Measurements from ENCODE around the gene BPIFA2. TPM values are rescaled to one million over a fixed set of nuclear protein-coding genes. Genes with fewer than 3 reads are reported as not detected.

BPIFA2 gene
- total and polyA plus RNA-seq, 2 of the 4 experiments (the other 2 are of a cell fraction): not detected

- H3K9me1 ChIP-seq (ENCODE audit: insufficient read depth, low read length): no peaks in the 10 kb centered on the region
Observed at GRCh38 chr20:33217052-33217451, 49.1 kb downstream of the BPIFA2 start, which contains the start of gene BPIFA3. TSS of gene BPIFA3 (plus strand) at chr20:33217352. CDS start at chr20:33217537, 185 bp downstream.

More at GRCh38 chr20:33217052-33217451, 49.1 kb downstream of the BPIFA2 start, which contains the start of gene BPIFA3:
- Histone ChIP-seq H3K4ac (ENCODE audit: low read depth, low read length) (no peak within 1 kb of the TSS), H3K4me3 (ENCODE audit: insufficient read depth, low read depth, low read length) (no peak within 1 kb of the TSS), H2BK15ac (ENCODE audit: low read depth, low read length) (no peak within 1 kb of the TSS), H3K9me3 (ENCODE audit: control insufficient read depth, insufficient read depth, low read length) (no peaks in the 10 kb centered on the region), H2BK5ac (ENCODE audit: low read depth, low read length, poor library complexity, severe bottlenecking) (no peak within 1 kb of the TSS), H3K4me1 (ENCODE audit: control insufficient read depth, insufficient read depth, low read length) (no peaks in the 10 kb centered on the region), H2AFZ (replicated peaks; ENCODE audit: low read length, poor library complexity) (no peak within 1 kb of the TSS), H3K4me2 (ENCODE audit: low read depth, low read length) (no peak within 1 kb of the TSS), H3K56ac (ENCODE audit: extremely low read depth, insufficient read depth, low read length) (no peak within 1 kb of the TSS), H3K18ac (ENCODE audit: low read depth, low read length) (no peak within 1 kb of the TSS), H3K27ac (ENCODE audit: insufficient read depth, low read length) (no peak within 1 kb of the TSS), H3K9ac (ENCODE audit: low read depth, low read length) (no peak within 1 kb of the TSS), H4K8ac (ENCODE audit: low read depth in 2 of 2, low read length in 2 of 2) (no peak within 1 kb of the TSS), H4K91ac (ENCODE audit: insufficient read depth, low read depth, low read length) (no peak within 1 kb of the TSS), H3K23ac (ENCODE audit: low read depth, low read length) (no peak within 1 kb of the TSS), H3K27me3 (ENCODE audit: control insufficient read depth, insufficient read depth, low read length) (peaks cover 3% of the 10 kb centered on the region; the same call in 1 of the 2 replicates), H3K79me1 (ENCODE audit: low read depth in 1 of 2, low read length in 2 of 2) (no peaks in the 10 kb centered on the region), H3K36me3 (ENCODE audit: control insufficient read depth, insufficient read depth, low read length) (no peaks in the 10 kb centered on the region), H4K20me1 (ENCODE audit: insufficient read depth, low read length) (no peaks in the 10 kb centered on the region), H3K14ac (replicated peaks; ENCODE audit: low read depth, low read length) (no peak within 1 kb of the TSS), H2AK5ac (ENCODE audit: low read depth, low read length) (no peak within 1 kb of the TSS), H4K5ac (ENCODE audit: low read depth, low read length) (no peak within 1 kb of the TSS), H2BK120ac (ENCODE audit: low read depth, low read length) (no peak within 1 kb of the TSS), H2AK9ac (replicated peaks; ENCODE audit: low read depth, low read length, poor library complexity) (no peak within 1 kb of the TSS), H2BK20ac (ENCODE audit: low read depth, low read length) (no peak within 1 kb of the TSS)
- dilution Hi-C loops (cut with HindIII; ENCODE audit: low sequenced_read_pairs, unreplicated experiment) (no loop called here), in situ Hi-C loops (cut with MboI; ENCODE audit: low sequenced_read_pairs) (no loop called here), intact Hi-C loops (cut with micrococcal nuclease) (no loop called here)
- no peak for TF ChIP-seq RFX5 (IDR thresholded peaks at IDR 0.05; ENCODE audit: low read depth, low read length)
- ChIA-PET CTCF (no interaction called here), POLR2A (ENCODE audit: unreplicated experiment) (no interaction called here)
- WGBS, 2 experiments (ENCODE audit: extremely low coverage in 2 of 2, insufficient read length in 1 of 2): no CpG with 5 or more reads among the region's 2 CpGs
- DNase-seq: no peak
- no TSS peak for BruUV-seq (replicated peaks)
- no peak for ATAC-seq (ENCODE audit: low read depth)

All from IMR-90 (cell line).